HepG2 (cell line): ENCODE measurements around the gene LDAH. TPM values are rescaled to one million over a fixed set of nuclear protein-coding genes. Genes with fewer than 3 reads are reported as not detected.

ENCODE experiments used
- CENPT ChIP-seq: sonication (generic); formaldehyde crosslinking; IDR thresholded peaks from 2 replicates; pipeline ENCODE4 v1.8.0; 2022; ENCODE audit warnings: low read depth, mild to moderate bottlenecking, moderate library complexity, missing genetic modification reagents
- CERS6 ChIP-seq: sonication (generic); formaldehyde crosslinking; IDR thresholded peaks from 2 replicates; pipeline ENCODE4 v1.5.0; 2020; ENCODE audit warnings: missing genetic modification reagents
- FOXA1 ChIP-seq, 2 experiments: fragments of 450-650 bp in 1 of 2; sonication (generic) in 1 of 2; formaldehyde crosslinking in 1 of 2; IDR thresholded peaks; 2 replicates each; pipeline versions ENCODE4 v1.4.0 to v1.6.1; 2016 to 2020; ENCODE audit warnings: missing genetic modification reagents in 1 of 2
- NFKBIZ ChIP-seq: IDR thresholded peaks from 2 replicates; pipeline ENCODE4 v1.6.1; 2018; ENCODE audit warnings: missing genetic modification reagents, missing compliant biosample characterization
- NKX3-1 ChIP-seq: sonication (generic); formaldehyde crosslinking; IDR thresholded peaks from 2 replicates; pipeline ENCODE4 v1.5.0; 2020; ENCODE audit warnings: missing genetic modification reagents
- SNAI1 ChIP-seq: sonication (generic); formaldehyde crosslinking; IDR thresholded peaks from 2 replicates; pipeline ENCODE4 v1.5.0; 2020; ENCODE audit warnings: mild to moderate bottlenecking, missing genetic modification reagents, borderline replicate concordance
- SNAPC4 ChIP-seq: sonication (generic); formaldehyde crosslinking; IDR thresholded peaks from 2 replicates; pipeline ENCODE4 v1.4.0; 2020; ENCODE audit warnings: mild to moderate bottlenecking, missing genetic modification reagents
- ZBTB10 ChIP-seq: sonication (generic); formaldehyde crosslinking; IDR thresholded peaks from 2 replicates; pipeline ENCODE4 v1.4.0; 2020; ENCODE audit warnings: missing genetic modification reagents, borderline replicate concordance
- ZBTB21 ChIP-seq: sonication (generic); formaldehyde crosslinking; IDR thresholded peaks from 2 replicates; pipeline ENCODE4 v1.4.0; 2020; ENCODE audit warnings: missing genetic modification reagents
- ZFP91 ChIP-seq: sonication (generic); formaldehyde crosslinking; IDR thresholded peaks from 2 replicates; pipeline ENCODE4 v1.9.0; 2022; ENCODE audit warnings: missing genetic modification reagents, mild to moderate bottlenecking, borderline replicate concordance
- ZNF547 ChIP-seq: sonication (generic); formaldehyde crosslinking; IDR thresholded peaks from 2 replicates; pipeline ENCODE4 v1.5.1; 2020; ENCODE audit warnings: mild to moderate bottlenecking, missing genetic modification reagents
- ZNF577 ChIP-seq: sonication (generic); formaldehyde crosslinking; IDR thresholded peaks from 2 replicates; pipeline ENCODE4 v1.4.0; 2020; ENCODE audit warnings: mild to moderate bottlenecking, low read depth, missing genetic modification reagents, borderline replicate concordance
- ZNF784 ChIP-seq: sonication (generic); formaldehyde crosslinking; IDR thresholded peaks from 2 replicates; pipeline ENCODE4 v1.5.1; 2020; ENCODE audit warnings: missing genetic modification reagents, mild to moderate bottlenecking, borderline replicate concordance
- ZSCAN31 ChIP-seq: sonication (generic); formaldehyde crosslinking; IDR thresholded peaks from 2 replicates; pipeline ENCODE4 v1.5.0; 2020; ENCODE audit warnings: low read depth, mild to moderate bottlenecking, missing genetic modification reagents
- polyA plus RNA-seq, 8 experiments: library from polyadenylated mRNA; depleted of rRNA in 3 of 8; stranded (reverse) in 7 of 8; unstranded in 1 of 8; fragments of >200 nt; fragmentation: Illumina TruSeq in 4 of 8; extraction: Trizol in 4 of 8; gene quantifications; 2 replicates each; pipeline versions ENCODE4 v1.2.1 to v1.2.3, GENCODE V29; 2011 to 2016; ENCODE audit warnings: low read depth in 4 of 8, missing spikeins in 1 of 8, mixed read lengths in 1 of 8; ENCODE audit not compliant: insufficient read depth in 1 of 8
- total RNA-seq, 5 experiments: library from RNA; depleted of rRNA; stranded (reverse); fragments of >200 nt; fragmentation: Illumina TruSeq; extraction: Trizol; gene quantifications; 2 replicates each; pipeline ENCODE4 v1.2.3, GENCODE V29; 2016; ENCODE audit warnings: low read depth in 1 of 5

Gene LDAH
- total and polyA plus RNA-seq, 2 of the 13 experiments (the other 11 are each of a cell fraction or from before 2014, with no cell fraction given): 28.8 to 46.2 TPM

- TF ChIP-seq SNAI1 (CRISPR knock-in tag): no peak
- no peak for TF ChIP-seq NFKBIZ
- TF ChIP-seq SNAPC4 (CRISPR knock-in tag): no peak
- TF ChIP-seq ZFP91: no peak; the same call in 1 of the 2 replicates
- no peak for TF ChIP-seq NKX3-1 (CRISPR knock-in tag)
- no peak for TF ChIP-seq CENPT (CRISPR knock-in tag)
- TF ChIP-seq ZNF577 (CRISPR knock-in tag): no peak
- TF ChIP-seq ZNF784: 0 out of 2 replicates have a peak, but pooled peaks have one; percentile 35
- no peak for TF ChIP-seq CERS6 (CRISPR knock-in tag)
- TF ChIP-seq ZBTB10: no peak
- TF ChIP-seq ZSCAN31 (CRISPR knock-in tag): no peak; the same call in 1 of the 2 replicates
- TF ChIP-seq ZBTB21 (CRISPR knock-in tag): no peak
- TF ChIP-seq ZNF547 (CRISPR knock-in tag): no peak
- no peak for TF ChIP-seq FOXA1 (IDR thresholded peaks at IDR 0.05)
- no peak for TF ChIP-seq FOXA1 (CRISPR knock-in tag; IDR thresholded peaks at IDR 0.05)
These were observed 157.5 kb downstream of the LDAH start (continued) for GRCh38 chr2:20665243-20666004.
